NCI-H2081 treated with DMSO at 0.1 percent for 48 hours (cell line): ENCODE results near the gene MLLT10.
"Not testable (repeated sequence)": the region's sequence is repeated elsewhere in the genome, so short reads cannot be mapped to it uniquely, and the experiment has no call there.

Experiments
- DNase-seq: peaks from one replicate; lab custom pipeline; 2025; lab: John Stamatoyannopoulos, UW

Gene MLLT10

GRCh38 chr10:21699575-21699974 lies 165.5 kb downstream of the MLLT10 start:
- no peak for DNase-seq

DNA sequence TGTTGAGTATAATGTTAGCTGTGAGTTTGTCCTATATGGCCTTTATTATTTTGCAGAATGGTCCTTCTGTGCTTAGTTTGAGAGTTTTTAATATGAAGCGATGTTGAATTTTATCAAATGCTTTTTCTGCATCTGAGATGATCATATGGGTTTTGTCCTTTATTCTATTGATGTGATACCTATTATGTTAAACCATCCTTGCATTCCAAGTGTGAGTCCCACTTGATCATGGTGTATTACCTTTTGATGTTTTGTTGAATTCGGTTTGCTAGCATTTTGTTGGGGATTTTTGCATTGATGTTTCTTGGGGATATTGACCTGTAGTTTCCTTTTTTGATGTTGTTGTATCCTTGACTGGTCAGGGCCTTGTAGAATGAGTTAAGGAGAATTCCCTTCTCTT lies 166.4 kb downstream of the MLLT10 start:
- DNase-seq = no peak

- DNase-seq = no peak
Observed at GRCh38 chr10:21702633-21703111, 168.6 kb downstream of the MLLT10 start.

GRCh38 chr10:21705142-21705827 lies 171.3 kb downstream of the MLLT10 start:
- no peak for DNase-seq

DNA sequence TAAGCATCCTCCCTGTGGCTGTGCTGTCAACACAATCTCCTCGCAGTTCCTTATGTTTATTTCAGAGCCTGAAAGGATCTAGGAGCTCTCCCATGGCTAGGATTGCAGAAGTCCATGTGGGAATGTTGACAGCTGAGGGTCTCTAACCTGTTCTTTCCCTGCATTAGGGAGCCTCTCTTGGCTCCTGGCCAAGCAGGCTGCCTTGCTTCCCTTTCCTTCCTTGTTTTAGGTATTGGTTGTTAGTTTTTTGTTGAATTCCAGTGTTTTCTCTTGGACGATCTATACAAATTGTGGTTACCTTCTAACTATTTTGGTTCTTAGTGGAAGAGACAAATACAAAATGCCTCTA lies 171.8 kb downstream of the MLLT10 start:
- DNase-seq = no peak

DNA sequence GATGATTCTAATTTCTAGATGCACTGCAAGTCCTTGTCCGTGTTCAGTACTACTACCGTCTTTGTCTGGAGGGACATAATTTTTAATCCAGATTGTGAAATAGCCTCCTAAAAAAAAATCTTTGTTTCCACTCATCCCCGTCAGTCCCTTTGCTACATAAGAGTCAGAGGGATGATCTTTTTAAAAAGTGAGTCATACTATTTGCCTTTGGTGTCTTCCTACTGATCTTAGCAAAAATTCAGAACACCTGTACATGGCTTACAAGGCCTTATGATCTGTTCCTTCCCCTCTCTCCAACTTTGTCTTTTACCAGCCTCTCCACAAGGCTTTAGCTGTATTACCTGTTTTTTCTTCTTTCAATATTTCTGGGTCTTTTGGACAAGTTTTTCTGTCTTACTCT lies 173.5 kb downstream of the MLLT10 start:
- DNase-seq = no peak

GRCh38 chr10:21712975-21713374 lies 178.9 kb downstream of the MLLT10 start:
- DNase-seq = no peak

GRCh38 chr10:21715531-21716195 lies 181.6 kb downstream of the MLLT10 start:
- DNase-seq = no peak

DNA sequence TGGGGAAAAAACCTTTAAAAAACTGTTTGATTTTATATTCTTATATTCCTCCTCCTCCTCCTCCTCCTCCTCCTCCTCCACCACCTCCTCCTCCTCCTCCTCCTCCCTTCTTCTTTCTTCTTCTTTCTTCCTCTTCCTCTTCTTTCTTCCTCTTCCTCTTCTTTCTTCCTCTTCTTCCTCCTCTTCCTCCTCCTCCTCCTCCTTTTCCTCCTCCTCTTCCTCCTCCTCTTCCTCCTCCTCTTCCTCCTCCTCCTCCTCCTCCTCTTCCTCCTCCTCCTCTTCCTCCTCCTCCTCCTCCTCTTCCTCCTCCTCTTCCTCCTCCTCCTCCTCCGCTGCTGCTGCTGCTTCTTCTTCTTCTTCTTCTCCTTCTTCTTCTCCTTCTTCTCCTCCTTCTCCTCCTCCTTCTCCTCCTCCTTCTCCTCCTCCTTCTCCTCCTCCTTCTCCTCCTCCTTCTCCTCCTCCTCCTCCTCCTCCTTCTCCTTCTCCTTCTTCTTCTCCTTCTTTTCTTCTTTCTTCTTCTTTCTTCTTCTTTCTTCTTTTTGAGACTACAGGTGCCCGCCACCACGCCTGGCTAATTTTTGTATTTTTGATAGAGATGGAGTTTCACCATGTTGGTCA lies 183.5 kb downstream of the MLLT10 start:
- DNase-seq = not testable (repeated sequence)

DNA sequence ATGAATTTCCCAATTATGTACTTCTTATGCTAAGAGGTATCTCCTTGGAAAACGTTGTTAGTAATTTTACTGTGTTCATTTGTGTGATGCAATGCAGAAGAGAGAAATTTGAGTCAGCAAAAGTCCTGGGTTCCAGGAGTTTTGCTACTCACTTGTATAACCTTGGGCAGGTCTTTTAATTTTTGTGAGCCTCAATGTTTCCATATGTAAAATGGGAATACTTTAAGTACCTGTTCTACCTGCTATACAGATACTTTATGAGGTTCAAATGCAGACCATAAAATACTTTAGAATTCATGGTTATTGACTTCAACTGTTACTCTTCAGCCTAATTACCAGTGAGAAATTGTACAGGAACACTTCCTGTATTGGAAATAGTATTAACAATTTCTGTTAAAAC lies 185.5 kb downstream of the MLLT10 start:
- no peak for DNase-seq

DNA sequence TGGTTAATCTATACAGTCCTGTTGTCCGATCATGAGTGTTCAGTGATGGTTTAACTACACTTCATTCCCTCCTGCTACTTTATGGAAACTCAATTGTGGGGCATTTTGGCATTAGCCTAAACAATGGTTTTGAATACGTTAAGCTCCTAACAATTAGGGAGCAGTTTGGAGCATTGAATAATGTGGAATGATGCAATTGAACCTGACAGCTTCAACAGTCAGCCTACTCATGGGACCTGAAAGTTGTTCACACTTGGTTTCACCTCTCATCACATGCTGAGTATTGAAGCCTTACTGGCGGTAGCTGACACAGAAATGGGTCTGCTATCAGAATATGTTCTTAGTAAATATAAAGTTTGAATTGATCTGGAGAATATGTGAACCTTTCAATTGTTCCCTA lies 186.1 kb downstream of the MLLT10 start:
- DNase-seq = no peak

- DNase-seq = no peak
Observed at GRCh38 chr10:21721000-21721665, 187.1 kb downstream of the MLLT10 start.

DNA sequence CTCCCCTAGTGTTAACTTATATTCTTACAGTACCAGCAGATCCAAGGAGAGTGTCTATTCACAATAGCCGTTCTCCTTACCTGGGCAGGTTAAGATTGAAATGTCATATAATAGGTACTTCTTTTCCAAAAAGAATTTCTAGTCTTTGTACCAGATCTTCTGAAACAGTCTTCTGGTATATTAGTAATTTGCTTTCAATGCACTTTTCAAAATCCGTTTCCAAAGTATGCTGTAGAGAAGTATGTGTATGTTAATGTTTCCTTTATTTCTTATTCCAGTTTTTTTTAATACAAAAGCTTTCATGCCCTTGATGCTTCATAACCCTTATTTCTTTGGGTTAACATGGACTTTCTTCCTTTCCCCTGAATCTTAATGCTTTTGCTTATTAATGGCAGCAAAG lies 188.2 kb downstream of the MLLT10 start:
- no peak for DNase-seq

DNA sequence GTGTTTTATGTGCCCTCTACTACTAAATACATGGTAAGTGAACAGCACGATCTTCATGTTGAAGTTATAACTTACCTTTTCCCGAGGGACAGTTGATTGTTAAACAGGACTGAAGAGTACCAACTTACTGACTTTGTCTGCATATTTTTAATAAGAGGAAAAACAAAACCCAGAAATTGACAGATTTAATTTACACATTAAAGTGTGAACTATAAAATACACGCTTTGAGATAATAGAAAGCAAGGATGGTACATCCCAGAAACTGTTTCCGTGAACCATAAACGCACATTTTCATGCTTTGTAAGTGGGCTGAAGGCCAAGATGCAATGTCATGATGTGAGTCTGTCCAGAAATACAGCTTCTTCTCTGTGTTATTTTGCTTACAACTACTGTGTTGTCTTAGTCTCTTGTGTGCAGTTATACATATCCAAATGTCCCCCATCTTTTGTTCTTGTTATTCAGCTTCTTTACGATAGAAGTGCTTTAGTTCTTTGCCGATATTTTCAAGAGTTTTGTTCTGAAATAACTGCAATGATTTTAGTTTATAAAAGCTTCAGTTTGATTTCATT lies 190.1 kb downstream of the MLLT10 start:
- no peak for DNase-seq

DNA sequence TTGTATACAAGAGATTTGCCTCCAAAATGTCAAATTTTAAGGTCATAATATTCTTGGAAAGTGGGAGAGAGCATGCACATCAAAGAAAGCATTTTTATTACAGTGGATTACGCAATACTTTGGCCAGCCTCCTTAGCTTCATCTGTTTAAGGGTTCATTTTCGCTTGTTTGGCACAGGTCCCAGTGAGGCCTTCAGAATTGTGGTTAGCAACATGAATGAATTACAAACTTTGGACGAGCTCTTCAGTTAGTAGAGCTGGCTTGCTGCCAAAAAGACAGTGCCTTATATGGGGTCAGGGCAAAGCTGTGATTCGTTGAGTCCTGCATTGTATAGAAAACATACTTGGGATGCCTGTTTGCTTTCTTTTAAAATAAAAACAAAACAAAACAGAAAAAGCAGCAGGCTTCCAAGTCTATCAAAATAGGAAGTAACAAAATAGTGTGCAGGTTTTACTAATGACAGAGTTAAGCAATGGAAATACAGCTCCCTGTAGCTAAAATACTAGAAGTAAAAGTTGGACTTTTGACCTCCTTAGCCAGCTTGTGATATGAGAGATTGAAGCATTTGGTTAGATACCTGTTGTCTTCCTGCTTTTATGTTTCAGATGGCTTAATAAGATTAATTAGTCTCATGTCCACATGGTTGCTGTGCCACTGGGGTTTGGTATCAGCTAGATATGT lies 190.8 kb downstream of the MLLT10 start:
- DNase-seq = peak; percentile 63

DNA sequence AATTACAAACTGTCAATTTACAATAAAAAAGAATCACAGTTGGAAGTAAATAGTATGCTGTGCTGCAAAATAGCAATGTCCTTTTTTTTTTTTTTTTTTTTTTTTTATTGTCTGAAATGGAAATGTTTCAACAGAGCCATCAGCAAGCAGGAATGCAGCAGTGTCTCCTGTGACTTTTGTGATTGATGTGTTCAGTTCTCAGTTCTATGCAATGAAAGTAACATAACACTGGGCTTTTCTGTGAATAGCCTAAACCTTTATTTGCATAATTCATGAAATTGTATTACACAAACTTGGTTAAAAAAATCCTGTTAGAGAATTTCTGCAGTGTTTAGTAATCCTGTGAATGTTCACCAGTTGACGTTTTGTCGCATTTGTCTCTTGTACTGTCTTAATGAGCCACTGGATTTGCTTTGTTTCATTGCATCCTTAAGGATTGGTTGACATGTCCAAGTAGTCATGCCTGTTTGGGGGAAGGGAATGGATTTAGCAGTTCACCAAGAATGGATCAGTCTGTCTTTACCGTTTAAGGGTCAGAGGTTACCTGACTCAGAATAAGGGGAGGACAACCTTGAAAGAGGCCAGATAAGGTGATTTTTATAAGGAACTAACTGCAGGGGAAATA lies 192.7 kb downstream of the MLLT10 start:
- no peak for DNase-seq

DNA sequence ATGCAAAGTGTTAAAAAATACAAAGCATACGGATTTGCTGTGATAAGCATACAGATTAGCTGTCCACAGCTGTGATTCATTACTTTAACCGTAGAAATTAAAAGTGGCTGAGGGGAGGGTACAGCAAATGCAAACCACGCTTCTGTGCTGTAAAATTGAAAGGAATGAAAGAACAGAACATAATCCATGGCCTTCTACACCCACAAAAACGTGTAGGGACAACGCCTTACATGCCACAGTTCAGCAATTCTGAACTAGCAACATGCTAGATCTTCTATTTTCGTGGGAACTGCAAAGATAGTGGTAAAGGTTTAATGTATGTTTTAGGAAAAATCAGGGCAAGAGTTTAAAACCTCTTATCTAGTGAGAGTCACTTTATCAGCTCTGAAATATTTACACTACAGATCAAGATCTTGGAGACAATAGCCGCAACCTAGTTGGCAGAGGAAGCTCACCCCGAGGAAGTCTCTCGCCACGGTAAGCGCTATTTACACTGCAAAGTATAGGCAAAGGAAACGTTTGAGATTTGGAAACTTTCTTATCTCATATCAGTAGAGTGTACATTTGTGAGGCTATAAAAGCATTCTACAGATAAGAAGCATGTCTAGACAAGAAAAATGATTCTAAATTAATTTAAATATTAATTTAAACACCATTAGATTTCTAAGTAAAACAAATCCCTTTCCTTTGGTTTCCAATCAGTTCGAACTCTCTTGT lies 193.6 kb downstream of the MLLT10 start:
- DNase-seq = no peak

- no peak for DNase-seq
Observed at GRCh38 chr10:21728618-21729017, 194.6 kb downstream of the MLLT10 start.

DNA sequence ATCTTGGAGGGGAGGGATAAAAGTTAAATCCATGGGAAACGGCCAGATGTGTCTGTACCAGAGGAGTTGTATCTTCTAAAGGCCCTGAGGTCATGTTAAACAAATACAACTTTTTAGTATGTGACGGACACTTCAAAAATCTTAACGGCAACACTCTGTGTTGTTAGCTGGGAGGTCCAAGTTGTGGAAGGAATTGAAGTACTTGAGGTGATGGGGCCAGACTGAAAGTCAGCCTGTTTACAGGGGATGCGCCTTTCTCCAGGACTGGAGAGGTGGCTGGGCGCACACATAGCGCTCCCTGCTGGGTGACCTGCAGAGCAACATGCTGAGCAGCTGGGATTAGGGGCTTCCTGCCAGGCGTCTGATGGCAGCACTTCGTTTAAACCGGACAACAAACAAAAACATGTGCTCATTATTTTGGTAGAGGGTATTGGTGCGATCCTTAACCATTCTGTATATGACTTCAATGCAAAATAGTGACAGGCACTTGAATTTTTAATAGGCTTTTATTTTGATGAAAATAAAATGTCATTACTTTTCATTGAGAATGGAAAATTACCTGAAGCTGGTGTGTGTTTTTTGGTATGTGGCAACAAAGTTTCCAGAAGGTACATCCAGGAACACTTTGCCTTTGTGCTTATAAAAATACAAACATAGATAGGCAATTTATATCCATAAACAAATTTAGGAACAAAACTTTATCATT lies 198.2 kb downstream of the MLLT10 start:
- no peak for DNase-seq

DNA sequence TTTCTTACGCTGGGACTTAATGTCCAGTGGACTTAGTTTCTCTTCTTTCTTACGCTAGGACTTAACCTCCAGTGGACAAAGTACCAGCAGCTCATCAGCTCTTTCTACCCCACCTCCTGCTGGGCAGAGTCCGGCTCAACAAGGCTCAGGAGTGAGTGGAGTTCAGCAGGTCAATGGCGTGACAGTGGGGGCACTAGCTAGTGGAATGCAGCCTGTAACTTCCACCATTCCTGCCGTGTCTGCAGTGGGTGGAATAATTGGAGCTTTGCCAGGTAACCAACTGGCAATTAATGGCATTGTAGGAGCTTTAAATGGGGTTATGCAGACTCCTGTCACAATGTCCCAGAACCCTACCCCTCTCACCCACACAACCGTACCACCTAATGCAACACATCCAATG lies 199.7 kb downstream of the MLLT10 start:
- DNase-seq = no peak
